Renal cortical epithelial cell (primary cell): Measurements from ENCODE around the gene ZNF805. TPM values are rescaled to one million over a fixed set of nuclear protein-coding genes. Genes with fewer than 3 reads are reported as not detected.

Experiments used
- DNase-seq: peaks from one replicate; pipeline ENCODE4 v3.0.0-alpha.2; 2011; ENCODE audit warnings: low read depth
- total RNA-seq: library from RNA; depleted of rRNA; stranded (reverse); fragments of >200 nt; gene quantifications from 2 replicates; pipeline ENCODE4 v1.2.3, GENCODE V29; 2014

ZNF805 gene
- total RNA-seq, 1 donor from 2014 or later, result 39.8 TPM

DNA sequence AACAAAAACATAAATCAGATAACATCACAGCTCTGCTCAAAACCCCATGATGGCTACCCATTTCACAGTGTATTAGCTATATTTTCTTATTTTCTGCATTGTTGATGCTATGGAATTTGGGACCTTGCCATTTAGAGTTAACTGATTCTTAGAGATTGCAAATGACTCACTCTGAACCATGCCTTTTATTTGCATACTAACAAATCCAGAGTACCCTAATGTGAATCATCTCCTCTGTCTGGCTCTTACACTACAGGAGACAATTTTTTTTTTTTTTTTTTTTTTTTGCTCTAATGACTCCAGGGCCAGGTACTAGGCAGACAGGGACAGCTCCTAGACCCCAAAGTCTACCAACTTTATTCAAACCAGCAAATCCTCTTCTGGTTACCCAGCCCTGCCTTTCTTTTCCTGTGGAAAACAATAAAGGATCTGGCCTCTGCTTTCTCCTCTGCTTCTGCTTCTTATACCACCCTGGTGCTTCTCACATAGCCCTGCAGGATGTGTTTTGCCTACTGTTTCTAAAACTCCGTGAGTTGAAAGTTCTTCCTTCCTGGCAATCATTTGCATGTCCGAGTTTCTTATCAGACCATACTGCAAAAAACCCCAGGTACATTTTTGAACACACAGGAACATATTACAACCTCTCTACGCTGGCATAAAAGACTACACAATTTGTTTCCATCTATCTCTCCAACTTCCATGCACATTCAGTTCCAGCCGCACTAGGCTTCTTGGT, 29.3 kb downstream of the ZNF805 start:
- peak; percentile 89 for DNase-seq

DNA sequence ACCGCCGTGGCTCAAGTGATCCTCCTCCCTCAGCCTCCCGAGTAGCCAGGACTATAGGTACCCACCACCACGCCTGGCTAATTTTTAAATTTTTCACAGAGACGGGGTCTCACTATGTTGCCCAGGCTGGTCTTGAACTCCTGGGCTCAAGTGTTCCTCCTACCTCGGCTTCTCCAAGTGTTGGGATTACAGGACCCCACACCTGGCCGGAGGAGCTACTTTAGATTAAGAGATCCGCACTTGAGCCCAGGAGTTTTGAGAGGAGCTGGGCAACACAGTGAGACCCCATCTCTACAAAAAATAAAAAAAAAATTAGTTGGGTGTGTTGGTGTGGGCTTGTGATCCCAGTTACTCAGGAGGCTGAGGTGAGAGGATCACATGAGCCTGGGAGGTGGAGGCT, 30.8 kb downstream of the ZNF805 start:
- no peak for DNase-seq

- DNase-seq, result no peak
These were observed 32.6 kb downstream of the ZNF805 start for GRCh38 chr19:57273014-57273413.

- DNase-seq, result no peak
These were observed 36.0 kb downstream of the ZNF805 start for GRCh38 chr19:57276430-57276829.

GRCh38 chr19:57278481-57278880, 38.0 kb downstream of the ZNF805 start:
- peak; percentile 38 for DNase-seq

- DNase-seq, result peak; percentile 93
These were observed 39.2 kb downstream of the ZNF805 start for GRCh38 chr19:57279418-57280164.

DNA sequence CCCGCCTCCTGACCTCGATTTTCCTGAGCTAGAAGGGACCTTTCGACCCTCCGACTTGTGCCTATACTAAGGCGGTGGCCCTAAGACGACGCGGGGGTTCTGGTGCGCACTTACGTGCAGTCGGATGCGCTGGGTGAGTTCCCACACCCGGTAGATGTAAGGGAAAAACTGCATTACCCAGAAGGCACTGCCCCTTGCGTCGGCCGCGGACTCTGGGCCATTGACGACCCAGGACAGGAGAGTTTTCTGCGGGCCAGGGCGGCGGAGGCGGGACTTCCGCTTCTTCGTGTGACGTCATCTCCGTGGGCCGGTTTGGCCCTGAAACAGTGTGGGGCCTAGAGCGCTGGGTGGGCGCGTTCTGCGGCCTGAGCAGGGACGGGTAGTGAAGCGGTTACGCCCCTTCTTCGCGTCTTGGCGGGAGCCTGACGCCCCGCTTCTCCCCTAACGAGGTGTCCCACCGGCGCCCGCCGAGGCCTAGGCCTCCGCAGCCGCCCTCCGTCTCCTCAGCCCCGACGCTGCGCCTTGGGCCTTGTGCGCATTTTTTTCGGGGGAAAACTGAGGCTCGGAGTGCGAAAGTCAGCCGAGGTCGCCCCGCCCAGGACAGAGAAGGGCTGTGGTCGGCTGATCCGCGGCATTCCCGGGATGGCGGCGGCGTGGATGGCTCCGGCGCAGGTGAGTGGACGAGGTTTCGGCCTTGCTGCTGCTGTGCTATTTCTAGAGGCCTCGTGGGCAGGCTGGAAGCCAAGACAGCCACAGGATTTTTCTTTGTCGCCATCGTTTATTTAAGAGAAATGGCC, 39.9 kb downstream of the ZNF805 start, which contains the start of gene ZNF460:
ZNF460 (plus strand) TSS at position 321 of the 797 bp plus-strand sequence; CDS start at position 643, 322 bp downstream.
- DNase-seq, result peak; percentile 90

DNA sequence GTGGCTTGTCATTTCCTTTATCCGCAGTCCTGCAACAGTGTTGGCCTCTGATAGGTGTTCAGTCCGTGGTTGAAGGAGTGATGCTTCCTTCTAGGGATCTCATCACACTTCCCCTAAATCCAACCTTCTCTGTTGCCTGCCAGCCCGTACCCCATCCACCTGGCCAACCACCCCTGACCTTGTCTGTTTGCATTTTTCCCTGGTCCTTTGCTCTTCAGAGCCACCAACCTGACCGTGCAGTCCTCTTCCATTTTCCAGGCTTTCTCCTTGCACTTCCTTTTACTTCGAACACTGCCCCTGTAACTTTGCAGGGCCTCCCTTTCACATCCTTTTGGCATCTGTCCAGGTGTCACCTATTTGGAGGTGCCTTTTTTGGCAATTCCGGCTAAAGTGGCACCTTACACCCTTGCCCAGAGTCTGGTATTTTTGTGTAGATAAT, 40.5 kb downstream of the ZNF805 start:
- no peak for DNase-seq

GRCh38 chr19:57282011-57282643, 41.7 kb downstream of the ZNF805 start:
- no peak for DNase-seq

- DNase-seq, result no peak
These were observed 47.9 kb downstream of the ZNF805 start for GRCh38 chr19:57288373-57288772.

- DNase-seq, result no peak
These were observed 50.5 kb downstream of the ZNF805 start for GRCh38 chr19:57290970-57291369.

DNA sequence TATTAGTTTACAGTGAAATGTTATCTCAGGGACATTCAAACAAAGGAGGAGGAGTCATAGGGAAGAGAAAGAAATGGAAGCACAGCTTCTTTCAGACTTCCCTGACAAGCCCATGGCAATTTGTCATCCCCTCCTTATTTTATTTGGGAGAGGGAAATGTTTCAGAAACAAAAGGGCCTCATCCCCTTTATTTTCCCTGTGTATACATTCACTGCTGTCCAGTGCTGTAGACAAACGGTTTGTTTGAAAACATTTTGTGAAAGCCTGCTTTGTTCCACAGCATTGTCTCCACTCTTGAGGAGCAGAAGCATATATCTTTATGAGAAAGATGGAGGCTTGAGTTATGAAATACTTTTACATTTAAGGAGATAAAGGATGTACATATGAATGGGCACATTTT, 52.1 kb downstream of the ZNF805 start:
- no peak for DNase-seq

- no peak for DNase-seq
These were observed 53.3 kb downstream of the ZNF805 start for GRCh38 chr19:57293719-57294118.

- peak; percentile 79 for DNase-seq
These were observed 61.6 kb downstream of the ZNF805 start for GRCh38 chr19:57302020-57302465.

DNA sequence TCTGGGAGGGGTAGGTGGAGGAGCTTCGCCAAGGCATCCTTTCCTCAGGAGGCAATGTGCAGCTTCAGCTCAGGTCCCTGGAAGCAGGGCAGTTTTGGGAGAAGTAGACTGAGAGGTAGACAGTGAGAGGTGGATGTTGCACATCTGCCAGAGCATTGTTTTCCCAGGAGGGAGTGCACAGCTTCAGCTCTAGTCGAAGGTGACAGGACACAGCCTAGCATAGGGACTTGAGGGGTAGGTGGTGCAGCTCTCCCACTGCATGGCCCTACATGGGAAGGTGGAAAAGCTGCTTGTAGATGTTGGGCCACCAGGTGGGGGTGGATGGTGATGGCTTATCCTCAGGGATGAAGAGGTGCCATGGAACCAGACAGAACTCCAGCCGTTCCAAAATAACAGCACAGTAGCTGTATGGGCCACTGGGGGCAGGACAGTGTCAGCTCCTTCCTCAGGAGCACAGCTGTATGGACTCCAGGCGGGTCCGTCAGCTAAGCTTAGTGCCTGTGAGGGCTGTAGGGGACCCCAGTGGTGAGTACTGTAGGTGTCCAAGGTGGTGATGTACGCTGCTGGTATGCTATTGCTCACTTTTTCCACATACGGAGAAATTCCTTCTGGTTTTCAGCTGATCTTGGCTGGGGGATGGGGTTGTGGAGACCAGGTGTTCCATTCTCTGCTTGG, 62.4 kb downstream of the ZNF805 start:
- DNase-seq, result no peak

Other genes starting within 250 kb of the ZNF805 start
- gene USP29, start 120.6 kb upstream of the ZNF805 start, total RNA-seq, result not detected in 2 replicates
- not detected in 2 replicates for gene ZIM3, start 95.4 kb upstream of the ZNF805 start, total RNA-seq
- gene DUXA, start 73.1 kb upstream of the ZNF805 start, total RNA-seq, result not detected in 2 replicates
- 37.5 and 69.3 TPM in 2 replicates for gene ZNF264, start 49.1 kb upstream of the ZNF805 start, total RNA-seq
- 0.20 and 3.1 TPM in 2 replicates for gene AURKC, start 9.6 kb upstream of the ZNF805 start, total RNA-seq
- gene ZNF460, start 39.9 kb downstream of the ZNF805 start, total RNA-seq, result 88.0 and 164 TPM in 2 replicates
- 9.4 and 19.2 TPM in 2 replicates for gene ZNF543, start 79.8 kb downstream of the ZNF805 start, total RNA-seq
- 12.2 and 13.5 TPM in 2 replicates for gene ZNF304, start 110.6 kb downstream of the ZNF805 start, total RNA-seq
- 15.5 and 17.2 TPM in 2 replicates for gene TRAPPC2B, start 122.9 kb downstream of the ZNF805 start, total RNA-seq
- gene ZNF547, start 122.9 kb downstream of the ZNF805 start, total RNA-seq, result 1.9 and 7.3 TPM in 2 replicates
- 23.4 and 24.9 TPM in 2 replicates for gene ZNF548, start 149.2 kb downstream of the ZNF805 start, total RNA-seq
- 7.6 and 19.4 TPM in 2 replicates for gene ZNF17, start 170.5 kb downstream of the ZNF805 start, total RNA-seq
- 11.6 and 15.8 TPM in 2 replicates for gene ZNF749, start 194.7 kb downstream of the ZNF805 start, total RNA-seq
- gene VN1R1, start 216.5 kb downstream of the ZNF805 start, total RNA-seq, result 0.35 and 0.75 TPM in 2 replicates
- gene ZNF772, start 236.9 kb downstream of the ZNF805 start, total RNA-seq, result 18.9 and 23.5 TPM in 2 replicates
- 6.3 and 10.2 TPM in 2 replicates for gene ZNF419, start 247.1 kb downstream of the ZNF805 start, total RNA-seq